ENCODE results near the gene SPRED3.
A peak's percentile ranks its signal among the peaks of the same experiment; 100 is the strongest.

Gene SPRED3

DNA sequence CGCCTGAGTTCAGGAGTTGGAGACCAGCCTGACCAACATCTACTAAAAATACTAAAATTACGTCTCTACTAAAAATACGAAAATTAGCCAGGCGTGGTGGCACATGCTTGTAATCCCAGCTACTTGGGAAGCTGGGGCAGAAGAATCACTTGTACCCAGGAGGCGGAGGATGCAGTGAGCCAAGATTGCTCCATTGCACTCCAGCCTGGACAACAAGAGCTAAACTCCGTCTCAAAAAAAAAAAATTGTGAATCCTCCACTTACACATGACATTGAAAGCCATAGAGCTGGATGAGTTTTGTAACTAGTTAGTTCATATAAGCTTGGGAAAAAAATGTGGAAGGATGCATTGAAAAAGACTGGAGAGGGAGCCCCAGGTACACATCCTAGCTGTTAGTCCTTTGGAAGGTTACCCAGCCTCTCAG is 14.6 kb upstream of the SPRED3 start:
- no peak for DNase-seq

DNA sequence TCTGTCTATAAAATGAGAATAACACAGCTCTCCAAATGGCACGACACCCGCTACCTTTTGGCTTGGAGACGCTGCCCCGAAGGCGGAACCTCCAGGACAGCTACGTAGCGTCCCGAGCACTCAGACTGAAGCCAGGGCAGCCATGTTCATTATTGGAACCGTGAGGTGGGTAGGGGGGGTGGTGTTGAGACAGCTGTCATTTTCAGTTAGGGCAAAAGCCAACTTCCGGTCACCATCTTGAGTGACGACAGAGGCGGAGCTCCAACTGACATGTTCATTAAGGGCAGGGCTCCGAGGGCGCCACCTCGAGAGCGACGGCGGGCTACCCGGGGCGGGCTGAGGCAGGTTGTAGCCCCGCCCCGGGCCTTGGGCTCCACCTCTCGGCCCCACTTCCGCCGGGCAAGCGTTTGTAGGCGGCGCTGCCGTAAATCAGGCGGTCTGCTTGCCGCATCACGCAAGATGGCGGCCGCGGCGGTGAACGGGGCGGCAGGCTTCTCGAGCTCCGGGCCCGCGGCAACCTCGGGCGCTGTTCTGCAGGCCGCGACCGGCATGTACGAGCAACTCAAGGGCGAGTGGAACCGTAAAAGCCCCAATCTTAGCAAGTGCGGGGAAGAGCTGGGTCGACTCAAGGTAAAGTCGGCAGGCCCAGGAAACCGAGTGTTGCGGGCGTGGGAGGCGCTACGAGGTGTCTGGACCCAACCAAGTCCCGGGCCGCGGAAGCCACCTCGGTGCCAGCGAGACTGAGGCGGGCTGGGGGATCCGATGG is 14.0 kb upstream of the SPRED3 start, which contains the start of gene PSMD8:
Gene PSMD8, plus strand, starts transcription at position 240 of the 766 bp plus-strand sequence. Its CDS starts 31 bp downstream, at position 271.
- peak; percentile 97 for DNase-seq

DNA sequence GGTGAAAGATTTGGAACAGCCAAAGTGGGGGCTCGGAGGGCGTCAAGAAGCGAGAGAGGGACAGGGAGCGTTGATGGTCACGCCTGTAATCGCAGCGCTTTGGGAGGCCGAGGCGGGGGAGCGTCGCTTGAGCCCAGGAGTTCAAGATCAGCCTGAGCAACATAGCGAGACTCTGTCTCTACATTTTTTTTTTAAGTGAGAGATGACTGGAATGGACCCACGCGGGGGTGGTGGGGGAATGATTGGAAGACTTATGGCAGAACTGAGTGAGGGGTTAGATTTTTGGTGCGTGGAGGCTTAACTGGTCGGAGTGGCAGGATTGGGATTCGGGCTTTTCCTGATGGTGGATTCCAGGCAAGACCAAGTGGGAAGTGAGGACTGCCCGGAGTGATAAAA is 13.4 kb upstream of the SPRED3 start:
- peak; percentile 16 for DNase-seq

DNA sequence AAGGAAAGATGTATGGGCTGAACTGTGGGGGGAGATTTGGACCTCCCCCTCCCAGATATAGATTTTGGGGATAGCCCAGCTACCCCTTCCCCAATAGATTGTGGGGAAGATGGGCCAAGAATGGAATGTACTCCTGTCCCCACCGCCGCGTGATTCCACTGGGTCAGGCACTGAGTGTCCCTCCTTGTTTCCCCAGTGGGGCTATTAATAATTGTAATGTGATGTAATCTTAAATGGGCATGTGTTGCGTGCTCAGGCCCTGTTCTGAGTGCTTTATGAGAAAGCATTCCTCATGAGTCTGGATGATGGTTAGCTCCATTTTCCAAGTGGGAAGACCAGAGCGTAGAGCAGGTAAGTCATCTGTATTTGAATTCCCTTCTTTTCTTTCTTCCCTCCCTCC is 12.7 kb upstream of the SPRED3 start:
- DNase-seq = no peak

DNA sequence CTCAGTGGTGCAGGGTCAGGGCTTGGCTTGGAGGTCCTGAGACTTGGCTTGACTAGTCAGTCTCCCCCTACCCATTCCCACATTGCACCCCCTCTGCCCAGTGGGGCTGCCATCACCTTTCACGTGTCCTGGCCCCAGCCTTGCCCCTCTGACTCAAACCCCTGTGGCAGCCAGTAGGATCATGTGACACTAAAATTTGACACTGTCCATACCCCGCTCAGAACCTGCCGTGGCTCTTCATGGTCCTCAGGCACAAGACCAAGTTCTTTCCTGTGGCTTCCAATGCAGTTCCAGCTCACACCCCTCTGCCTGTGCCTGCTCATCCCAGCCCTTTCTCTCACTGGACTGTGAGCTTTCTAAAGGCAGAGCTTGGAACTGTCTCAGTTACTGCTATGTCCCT is 11.9 kb upstream of the SPRED3 start:
- DNase-seq = no peak

- no peak for DNase-seq
These were observed 11.4 kb upstream of the SPRED3 start for GRCh38 chr19:38377052-38377451.

DNA sequence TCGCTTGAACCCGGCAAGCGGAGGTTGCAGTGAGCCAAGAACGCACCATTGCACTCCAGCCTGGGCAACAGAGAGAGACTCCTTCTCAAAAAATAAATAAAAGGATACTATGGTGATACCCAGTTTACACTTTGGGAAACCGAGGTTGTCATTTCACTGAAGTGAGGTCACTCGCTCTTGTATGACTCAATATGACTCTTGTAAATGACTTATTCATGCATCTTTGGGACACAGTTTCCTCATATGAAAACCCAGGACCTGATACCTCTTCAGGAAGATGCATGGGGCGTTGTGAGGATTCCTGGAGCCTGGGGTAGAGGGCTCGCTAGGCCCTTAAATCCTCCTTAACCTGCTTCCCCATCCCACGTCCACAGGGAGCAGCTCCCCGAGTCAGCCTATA is 9.6 kb upstream of the SPRED3 start:
- DNase-seq = no peak

GRCh38 chr19:38381138-38381537 is 7.4 kb upstream of the SPRED3 start:
- no peak for DNase-seq

- DNase-seq = no peak
These were observed 5.3 kb upstream of the SPRED3 start for GRCh38 chr19:38383184-38383583.

DNA sequence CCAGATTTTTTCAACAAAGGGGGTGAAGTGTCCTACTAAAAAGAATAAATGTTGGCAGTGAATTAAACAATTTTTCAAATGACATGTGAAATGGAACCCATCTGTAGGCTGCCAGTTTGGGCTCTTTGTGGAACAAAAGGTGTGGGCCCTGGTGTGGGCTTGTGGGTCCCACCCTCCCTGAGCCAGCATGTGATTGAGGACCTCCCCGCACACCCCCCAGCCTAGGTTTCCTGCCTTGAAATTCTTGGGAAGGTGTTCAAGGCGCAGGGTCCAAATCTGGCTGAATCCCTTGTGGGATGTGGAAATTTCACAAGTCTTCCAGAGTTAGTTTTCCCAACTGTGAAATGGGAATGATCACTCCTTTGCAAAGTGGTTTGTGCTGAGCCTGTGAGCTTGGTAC is 4.8 kb upstream of the SPRED3 start:
- DNase-seq = no peak

GRCh38 chr19:38384209-38385027 is 4.1 kb upstream of the SPRED3 start:
- no peak for DNase-seq

GRCh38 chr19:38385057-38385803 is 3.3 kb upstream of the SPRED3 start:
- DNase-seq = no peak

DNA sequence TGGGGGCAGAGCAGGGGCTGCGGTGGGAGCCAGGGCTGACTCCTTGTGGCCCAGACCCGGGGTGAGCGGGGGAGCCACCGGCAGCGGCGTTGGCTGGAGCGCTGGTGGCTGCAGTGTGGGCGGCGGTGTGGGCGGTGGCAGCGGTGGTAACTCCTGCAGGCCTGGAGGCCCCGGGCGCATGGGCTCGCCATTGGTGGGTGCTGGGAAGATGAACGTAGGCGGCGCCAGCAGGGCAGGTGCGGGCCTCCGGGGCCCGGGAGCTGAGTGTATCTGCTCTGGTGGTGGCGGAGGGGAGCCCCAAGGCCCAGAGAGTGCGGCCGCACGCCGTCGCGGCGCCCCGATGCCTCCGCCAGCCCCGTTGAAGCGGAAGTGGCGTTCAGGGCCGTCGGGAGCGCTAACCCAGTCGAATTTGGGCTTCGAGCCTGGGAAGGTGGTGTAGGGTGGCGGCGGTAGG is 2.7 kb upstream of the SPRED3 start:
- no peak for DNase-seq

DNA sequence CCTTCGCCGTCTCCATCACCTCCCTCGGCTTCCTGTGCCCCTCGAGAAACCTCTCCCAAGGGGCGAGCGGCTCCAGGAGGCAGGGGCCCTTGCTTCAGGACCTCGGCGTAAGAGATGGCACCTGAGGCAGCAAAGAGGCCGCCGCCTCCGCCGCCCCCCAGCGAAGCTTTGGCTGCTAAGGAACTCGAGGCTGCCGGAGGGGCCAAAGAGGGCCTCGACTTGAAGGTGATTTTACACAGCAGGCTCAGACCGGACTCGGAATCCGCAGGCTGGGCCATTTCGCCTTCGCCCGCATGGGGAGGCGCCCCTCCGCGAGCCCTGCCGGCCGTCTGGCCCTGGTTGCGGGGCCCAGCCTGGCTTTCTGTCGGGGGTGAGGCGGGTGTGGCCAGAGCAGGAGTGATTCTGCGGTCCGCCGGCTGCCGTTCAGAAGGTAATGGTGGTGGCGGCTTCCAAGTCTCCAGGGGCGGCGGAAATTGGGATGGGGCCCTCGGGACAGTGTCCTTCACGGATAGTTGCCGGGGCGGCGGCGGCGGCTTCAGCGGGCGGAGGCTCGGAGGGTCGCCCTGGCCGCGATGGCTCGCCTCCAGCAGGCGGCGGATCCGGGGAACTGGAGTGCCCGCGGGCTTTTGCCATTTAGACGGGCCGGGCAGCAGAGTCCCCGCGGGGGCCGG is 2.1 kb upstream of the SPRED3 start:
- no peak for DNase-seq

GRCh38 chr19:38386971-38387549 is 1.4 kb upstream of the SPRED3 start:
- no peak for DNase-seq

- peak; percentile 68 for DNase-seq
These were observed 748 bp upstream of the SPRED3 start, which contains the start of gene GGN for GRCh38 chr19:38387550-38388348. TSS of gene GGN (minus strand) at chr19:38388034. CDS start at chr19:38387261, 773 bp downstream.

DNA sequence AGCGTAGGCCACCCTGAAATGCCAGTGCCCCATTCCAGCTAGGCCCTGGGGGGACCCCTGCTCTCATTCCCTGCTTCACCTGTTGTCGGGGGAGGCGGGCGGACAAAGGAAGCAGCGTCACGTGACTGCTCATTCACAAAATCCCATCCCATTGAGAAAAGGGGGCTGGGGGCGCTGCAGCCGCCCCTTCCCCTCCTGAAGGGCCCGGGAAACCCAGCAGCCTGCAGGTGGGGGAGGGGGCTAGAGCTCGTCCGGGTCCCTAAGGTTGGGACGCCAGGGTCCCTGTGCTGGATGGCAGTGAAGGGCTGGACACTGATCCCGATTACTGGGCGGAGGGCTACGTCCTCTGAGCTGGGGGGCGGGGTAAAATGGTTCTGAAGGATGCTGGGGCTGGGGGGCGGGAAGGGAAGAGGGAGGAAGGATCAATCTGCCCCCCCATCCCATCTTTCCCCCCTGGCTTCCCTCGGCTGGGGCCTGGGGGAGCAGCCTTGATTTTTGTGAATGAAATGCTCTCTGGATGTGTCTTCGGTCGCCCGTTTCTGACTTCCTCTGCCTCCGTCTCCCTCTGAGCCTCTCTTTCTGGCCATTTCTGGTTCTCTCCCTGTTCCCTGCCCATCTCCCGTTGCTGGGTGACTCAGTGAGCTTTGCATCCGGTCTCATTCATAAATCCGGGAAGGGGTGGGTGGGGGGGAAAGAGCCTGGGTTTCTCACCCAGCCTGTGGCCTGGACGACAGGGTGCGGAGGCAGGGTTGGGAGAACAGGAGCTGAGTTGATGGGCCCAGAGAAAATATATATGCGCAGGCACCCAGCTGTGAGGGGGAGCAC is 816 bp downstream of the SPRED3 start:
- no peak for DNase-seq

DNA sequence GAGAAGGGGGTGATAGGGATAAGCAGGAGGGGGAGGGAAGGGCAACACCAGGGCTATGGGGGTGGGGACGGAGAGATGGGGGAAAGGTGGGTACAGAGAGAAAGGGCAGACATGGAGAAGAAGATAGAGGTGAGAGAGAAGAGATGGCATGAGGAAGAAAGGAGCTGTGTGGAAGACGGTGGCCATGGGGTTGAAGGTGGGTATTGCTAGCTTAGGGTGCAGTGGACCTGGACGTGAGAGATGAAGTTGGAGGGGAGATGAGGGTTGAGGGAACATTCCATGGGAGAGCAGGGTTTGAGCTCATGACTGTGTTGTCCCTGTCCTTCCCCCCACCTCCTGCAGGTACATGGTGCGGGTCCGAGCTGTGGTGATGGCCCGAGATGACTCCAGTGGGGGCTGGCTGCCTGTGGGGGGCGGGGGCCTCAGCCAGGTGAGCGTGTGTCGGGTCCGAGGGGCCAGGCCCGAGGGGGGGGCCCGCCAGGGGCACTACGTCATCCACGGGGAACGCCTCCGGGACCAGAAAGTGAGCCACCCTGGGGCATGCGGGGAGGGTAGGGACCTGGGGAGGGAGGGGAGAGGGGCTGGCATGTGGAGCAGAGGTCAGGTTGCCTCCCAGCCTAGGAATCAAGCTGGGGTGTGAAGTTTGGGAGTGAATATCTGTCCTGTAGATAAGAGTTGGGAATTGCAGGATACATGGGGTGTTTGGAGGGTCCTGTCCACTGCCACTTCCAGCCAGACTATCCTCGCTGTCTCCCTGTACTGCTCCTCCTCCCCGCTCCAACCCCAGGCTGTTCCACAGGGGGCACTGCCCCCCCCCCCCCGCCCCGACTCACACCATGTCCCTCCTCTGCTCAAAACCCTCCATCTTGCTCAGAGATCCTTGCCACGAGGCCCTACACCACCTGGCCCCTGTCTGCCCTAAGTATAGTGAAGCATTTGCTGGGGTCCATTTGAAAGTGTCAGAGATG is 1.7 kb downstream of the SPRED3 start:
- DNase-seq = no peak

- DNase-seq = no peak
These were observed 3.5 kb downstream of the SPRED3 start for GRCh38 chr19:38391911-38392464.

Measured in RPMI8226 (cell line).